Measurements from ENCODE around the gene UTP4.

DNA sequence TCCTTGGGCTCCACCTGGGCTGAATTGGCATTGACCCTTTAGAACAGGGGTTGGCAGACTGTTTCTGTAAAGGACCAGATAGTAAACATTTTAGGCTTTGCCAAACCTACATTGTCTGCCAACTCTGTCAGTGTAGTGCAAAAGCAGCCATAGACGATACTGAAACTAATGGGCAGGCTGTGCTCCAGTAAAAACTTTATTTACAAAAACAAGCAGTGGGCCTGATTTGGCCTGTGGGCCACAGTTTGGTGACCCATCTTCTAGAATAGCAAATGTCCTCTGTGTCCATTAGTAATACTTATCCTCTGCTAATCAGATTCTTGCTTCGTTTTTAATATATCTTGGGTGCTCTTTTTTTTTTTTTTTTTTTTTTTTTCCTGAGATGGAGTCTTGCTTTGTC is 6.2 kb downstream of the UTP4 start:
- TF ChIP-seq, protein P1, sequence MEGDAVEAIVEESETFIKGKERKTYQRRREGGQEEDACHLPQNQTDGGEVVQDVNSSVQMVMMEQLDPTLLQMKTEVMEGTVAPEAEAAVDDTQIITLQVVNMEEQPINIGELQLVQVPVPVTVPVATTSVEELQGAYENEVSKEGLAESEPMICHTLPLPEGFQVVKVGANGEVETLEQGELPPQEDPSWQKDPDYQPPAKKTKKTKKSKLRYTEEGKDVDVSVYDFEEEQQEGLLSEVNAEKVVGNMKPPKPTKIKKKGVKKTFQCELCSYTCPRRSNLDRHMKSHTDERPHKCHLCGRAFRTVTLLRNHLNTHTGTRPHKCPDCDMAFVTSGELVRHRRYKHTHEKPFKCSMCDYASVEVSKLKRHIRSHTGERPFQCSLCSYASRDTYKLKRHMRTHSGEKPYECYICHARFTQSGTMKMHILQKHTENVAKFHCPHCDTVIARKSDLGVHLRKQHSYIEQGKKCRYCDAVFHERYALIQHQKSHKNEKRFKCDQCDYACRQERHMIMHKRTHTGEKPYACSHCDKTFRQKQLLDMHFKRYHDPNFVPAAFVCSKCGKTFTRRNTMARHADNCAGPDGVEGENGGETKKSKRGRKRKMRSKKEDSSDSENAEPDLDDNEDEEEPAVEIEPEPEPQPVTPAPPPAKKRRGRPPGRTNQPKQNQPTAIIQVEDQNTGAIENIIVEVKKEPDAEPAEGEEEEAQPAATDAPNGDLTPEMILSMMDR (IDR thresholded peaks at IDR 0.05 in 8 of 11, conservative IDR thresholded peaks at IDR 0.05 in 3 of 11): no peak
- TF ChIP-seq POLR2AphosphoS5 (IDR thresholded peaks at IDR 0.05) (no peak), POLR2A (IDR thresholded peaks at IDR 0.05) (no peak)
